Fibroblast of the aortic adventitia (primary cell): ENCODE measurements around the gene GMPR. TPM values are rescaled to one million over a fixed set of nuclear protein-coding genes. Genes with fewer than 3 reads are reported as not detected.

Experiments
- DNase-seq: peaks from one replicate; pipeline ENCODE4 v3.0.0-alpha.2; 2010; ENCODE audit warnings: low read depth
- H3K4me3 ChIP-seq: 2 replicates; pipeline ENCODE4 v1.5.1; 2011; ENCODE audit warnings: low read depth, mild to moderate bottlenecking, control low read depth, low read length, moderate library complexity
- CTCF ChIP-seq: IDR thresholded peaks from 2 replicates; pipeline ENCODE4 v1.5.1; 2011; ENCODE audit warnings: mild to moderate bottlenecking, low read length, control low read depth, inconsistent platforms; ENCODE audit not compliant: insufficient read depth
- total RNA-seq: library from RNA; depleted of rRNA; stranded (reverse); fragments of >200 nt; gene quantifications from 2 replicates; pipeline ENCODE4 v1.2.3, GENCODE V29; 2012; ENCODE audit warnings: low replicate concordance

Gene GMPR
- total RNA-seq, 1 donor = 24.8 TPM

- DNase-seq = no peak
- TF ChIP-seq CTCF = no peak
- H3K4me3 ChIP-seq = no peak overlapping the region
Observed at GRCh38 chr6:16200321-16200883, 38.0 kb upstream of the GMPR start.

- no peak overlapping the region for H3K4me3 ChIP-seq
- no peak for TF ChIP-seq CTCF
- DNase-seq = no peak
Observed at GRCh38 chr6:16201706-16202105, 36.7 kb upstream of the GMPR start.

DNA sequence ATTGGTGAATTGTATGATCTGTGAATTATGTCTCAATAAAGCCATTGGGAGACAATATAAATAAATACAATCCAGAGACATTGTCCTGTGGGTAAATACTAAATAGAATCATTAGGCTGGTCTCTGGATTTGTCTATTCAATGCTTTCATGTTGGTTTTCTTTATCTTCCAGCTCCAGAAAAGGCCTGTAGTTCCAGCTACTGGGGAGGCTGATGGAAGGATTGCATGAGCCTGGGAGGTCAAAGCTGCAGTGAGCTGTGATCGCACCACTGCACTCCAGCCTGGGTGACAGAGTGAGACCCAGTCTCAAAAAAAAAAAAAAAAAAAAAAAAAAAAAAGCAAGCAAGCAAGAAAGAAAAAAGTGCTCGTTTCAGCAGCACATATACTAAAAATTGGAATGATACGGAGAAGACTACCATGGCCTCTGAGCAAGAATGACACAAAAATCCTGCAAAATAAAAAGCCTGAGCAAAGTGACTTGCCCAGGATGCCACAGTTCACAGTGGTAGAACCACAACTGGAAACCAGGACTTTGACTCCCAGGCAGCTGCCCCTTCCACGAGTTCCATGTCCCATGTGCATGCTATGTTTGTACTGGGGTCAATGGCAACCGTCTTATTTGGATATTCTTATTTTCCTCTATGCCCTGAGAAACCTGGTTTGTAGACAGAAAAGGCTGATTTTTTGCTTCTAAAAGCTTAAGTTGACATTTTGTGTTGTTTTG is 33.6 kb upstream of the GMPR start:
- H3K4me3 ChIP-seq = no peak overlapping the region
- no peak for DNase-seq
- TF ChIP-seq CTCF = no peak

GRCh38 chr6:16205377-16206144 is 32.8 kb upstream of the GMPR start:
- peak; percentile 56 for DNase-seq
- no peak overlapping the region for H3K4me3 ChIP-seq
- no peak for TF ChIP-seq CTCF

- DNase-seq = peak; percentile 87
- peak; percentile 93 for TF ChIP-seq CTCF
- H3K4me3 ChIP-seq = no peak overlapping the region
Observed at GRCh38 chr6:16206595-16207037, 31.8 kb upstream of the GMPR start.

GRCh38 chr6:16208989-16209388 is 29.4 kb upstream of the GMPR start:
- no peak for TF ChIP-seq CTCF
- no peak overlapping the region for H3K4me3 ChIP-seq
- DNase-seq = no peak
